VCaP (cell line): ENCODE data around the gene PGA3.

Experiments used
- H3K27ac ChIP-seq: fragments of 450-650 bp; 2 replicates; pipeline ENCODE4 v1.5.1; 2017
- CTCF ChIP-seq: fragments of 450-650 bp; conservative IDR thresholded peaks from 2 replicates; pipeline ENCODE4 v1.5.1; 2017; ENCODE audit warnings: mild to moderate bottlenecking, moderate library complexity

The PGA3 gene

GRCh38 chr11:61160487-61161189 is 42.7 kb upstream of the PGA3 start:
- peak overlapping the region; percentile 99 for H3K27ac ChIP-seq
- TF ChIP-seq CTCF = no peak

- H3K27ac ChIP-seq = peak within 1 kb of the TSS; percentile 99
- no peak for TF ChIP-seq CTCF
Observed at GRCh38 chr11:61161190-61162091, 41.9 kb upstream of the PGA3 start, which contains the start of gene VPS37C. VPS37C (minus strand) TSS chr11:61161426; CDS start chr11:61138829, 22,597 bp downstream.

- peak overlapping the region; percentile 99 for H3K27ac ChIP-seq
- no peak for TF ChIP-seq CTCF
Observed at GRCh38 chr11:61162092-61162941, 41.0 kb upstream of the PGA3 start.

- no peak overlapping the region for H3K27ac ChIP-seq
- no peak for TF ChIP-seq CTCF
Observed at GRCh38 chr11:61163021-61163420, 40.3 kb upstream of the PGA3 start.

DNA sequence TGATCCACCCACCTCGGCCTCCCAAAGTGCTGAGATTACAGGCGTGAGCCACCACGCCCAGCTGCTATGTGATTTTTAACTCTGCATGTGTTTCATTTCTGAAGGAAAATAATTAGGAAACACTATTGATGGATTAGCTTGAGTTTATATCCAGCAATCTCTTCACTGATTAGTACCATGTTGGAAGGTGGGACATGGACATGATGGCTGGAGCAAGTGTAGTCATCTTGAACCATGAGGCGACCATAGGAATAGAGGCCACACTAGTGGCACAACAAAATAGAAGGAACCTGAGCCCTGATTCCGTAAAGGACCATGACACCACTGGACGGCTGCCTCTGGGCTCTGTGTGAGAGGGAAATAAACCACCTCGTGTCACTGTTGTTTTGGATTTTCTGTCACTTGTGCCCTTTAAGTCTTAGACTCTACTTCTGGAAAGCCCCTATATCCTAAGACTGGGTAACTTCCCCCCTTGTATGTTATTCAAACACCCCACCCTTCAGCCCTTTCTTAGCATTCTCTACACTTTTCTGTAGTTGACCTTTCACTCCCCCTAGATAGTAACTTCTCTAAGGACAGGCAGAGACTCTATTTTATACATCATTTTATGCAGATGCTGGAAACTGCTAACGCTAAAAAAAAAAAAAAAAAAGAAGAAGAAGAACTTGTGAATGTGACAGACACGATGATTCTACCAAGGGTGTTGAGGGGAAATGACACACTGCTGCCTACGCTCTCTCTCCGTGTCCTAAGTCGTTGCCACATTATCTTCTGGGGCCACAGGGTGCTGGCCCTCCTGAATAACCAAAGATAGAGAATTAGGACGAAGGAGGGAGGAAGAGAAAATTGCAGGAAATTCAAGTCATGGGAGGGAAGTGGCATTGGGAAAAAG is 39.4 kb upstream of the PGA3 start:
- no peak overlapping the region; the same call in 1 of the 2 replicates for H3K27ac ChIP-seq

More for the DNA sequence above, 39.4 kb upstream of the PGA3 start:
- no peak for TF ChIP-seq CTCF
